Pancreas (tissue), 10 donors: Measurements from ENCODE around the gene TWSG1. TPM values are rescaled to one million over a fixed set of nuclear protein-coding genes. Genes with fewer than 3 reads are reported as not detected.

Experiments
- ATAC-seq, 4 donors: fragments of 200-7000 bp; cut with Tn5 transposase; one replicate each; pipeline versions ENCODE4 v1.8.0 to v1.9.1; 2020; ENCODE audit warnings: mild to moderate bottlenecking in 4 of 4, moderate library complexity in 4 of 4
- DNase-seq, 6 donors: peaks; one replicate each; pipeline ENCODE4 v3.0.0-alpha.2; 2020
- FAIRE-seq: peaks from 2 replicates; lab custom pipeline; 2012; peaks lifted over from hg19 to GRCh38; lab: Jason Lieb, UNC
- H3K27ac ChIP-seq, 4 donors: fragments of 200-600 bp; sonication (generic); 1 replicate in 3 of 4; 2 replicates in 1 of 4; pipeline versions ENCODE4 v1.5.0 to v1.8.0; 2020
- H3K27me3 ChIP-seq, 4 donors: fragments of 200-600 bp; one replicate each; pipeline ENCODE4 v1.8.0; 2021
- H3K36me3 ChIP-seq, 3 donors: fragments of 200-600 bp; sonication (generic) in 1 of 3; one replicate each; pipeline versions ENCODE4 v1.5.0 to v1.8.0; 2020 to 2021
- H3K4me1 ChIP-seq, 3 donors: fragments of 200-600 bp; one replicate each; pipeline ENCODE4 v1.8.0; 2021
- H3K4me3 ChIP-seq, 4 donors: fragments of 200-600 bp; sonication (generic) in 2 of 4; one replicate each; pipeline versions ENCODE4 v1.5.0 to v1.8.0; 2020 to 2021
- H3K9me3 ChIP-seq, 4 donors: fragments of 200-600 bp; one replicate each; pipeline ENCODE4 v1.8.0; 2021
- CTCF ChIP-seq, 4 donors: fragments of 200-600 bp; sonication (generic) in 3 of 4; IDR thresholded peaks; one replicate each; pipeline versions ENCODE4 v1.5.0 to v1.8.0; 2021; ENCODE audit warnings: antibody characterized with exemption in 4 of 4
- WGBS, 2 donors: extraction: QIAGEN DNeasy Blood & Tissue Kit; methylation state at CpG; one replicate each; pipeline ENCODE4 v1.1.7; 2013; 5-methylcytosine and 5-hydroxymethylcytosine counted together
- intact Hi-C, 3 donors: fragments of 100-400 bp; cut with DNase I; formaldehyde crosslinking; loops; one replicate each; pipeline versions ENCODE4 v1.11.1 to v1.14.2; 2022
- polyA plus RNA-seq, 2 donors: library from polyadenylated mRNA; stranded (reverse); fragments of 200-250 nt; gene quantifications; one replicate each; pipeline ENCODE4 v1.2.3, GENCODE V29; 2013
- total RNA-seq, 6 donors: library from RNA; stranded (reverse); fragmentation: NEBNext Ultra II Directional in 4 of 6; extraction: Animal tissue kit (Norgen Biotek cat#: 25700) in 4 of 6; gene quantifications; one replicate each; pipeline versions ENCODE4 v1.2.1 to v1.2.4, GENCODE V29; 2021 to 2023
- donor health status: healthy with polysubstance abuse.
- donor health status: DM: no; HTN: no; CAD: no; lungs with moderate emphysema.
- donor health status: DM: no; HTN: no; CAD: no.
- donor health status: control.
- donor health status: control.
- donor health status: Bipolar disorder and iron deficiency.
- donor health status: DM: yes; HTN: yes; CAD: no.
- donor health status: DM: no; HTN: no; CAD: no.
- donor health status: DM: no; HTN: no; CAD: no.
- donor health status: DM: yes; HTN: yes; CAD: no.

Gene TWSG1
- total and polyA plus RNA-seq, 8 donors, result 2.5 to 13.7 (median 6.1) TPM

- no peak overlapping the region for H3K4me3 ChIP-seq
- no peak for ATAC-seq
- FAIRE-seq, result no peak
These were observed 79.0 kb downstream of the TWSG1 start for GRCh38 chr18:9413576-9413975.

GRCh38 chr18:9416563-9417072, 82.0 kb downstream of the TWSG1 start:
- DNase-seq (no peak), FAIRE-seq (no peak), ATAC-seq (no peak)
- Histone ChIP-seq H3K36me3 (no peaks in the 10 kb centered on the region), H3K9me3 (no peaks in the 10 kb centered on the region), H3K4me1 (no peaks in the 10 kb centered on the region), H3K4me3 (no peak overlapping the region), H3K27me3 (no peaks in the 10 kb centered on the region), H3K27ac (no peak overlapping the region)
- WGBS, 2 donors, result 54 to 59% methylated on average over 6 of the region's 6 CpGs
- no peak for TF ChIP-seq CTCF (IDR thresholded peaks at IDR 0.05)
- intact Hi-C loops, result no loop called here

More at GRCh38 chr18:9413576-9413975, 79.0 kb downstream of the TWSG1 start:
- Histone ChIP-seq H3K36me3 (no peaks in the 10 kb centered on the region), H3K4me1 (no peaks in the 10 kb centered on the region), H3K27me3 (no peaks in the 10 kb centered on the region), H3K27ac (no peak overlapping the region), H3K9me3 (no peaks in the 10 kb centered on the region)
- DNase-seq, result no peak
- intact Hi-C loops, result no loop called here
- 64 to 68% methylated on average over 1 of the region's 1 CpG for WGBS, 2 donors
- TF ChIP-seq CTCF (IDR thresholded peaks at IDR 0.05), result no peak

GRCh38 chr18:9417073-9417851, 82.7 kb downstream of the TWSG1 start:
- peak in 3 of 4 donors; percentile 31 to 57 (median 44) for ATAC-seq
- TF ChIP-seq CTCF (IDR thresholded peaks at IDR 0.05), result no peak
- H3K27ac ChIP-seq, result no peak overlapping the region
- H3K36me3 ChIP-seq, result no peaks in the 10 kb centered on the region
- FAIRE-seq, result no peak
- no peaks in the 10 kb centered on the region for H3K27me3 ChIP-seq
- intact Hi-C loops, result no loop called here
- no peaks in the 10 kb centered on the region for H3K4me1 ChIP-seq
- H3K9me3 ChIP-seq, result no peaks in the 10 kb centered on the region
- DNase-seq, result peak in 2 of 6 donors; percentile 26 to 49
- H3K4me3 ChIP-seq, result no peak overlapping the region
- WGBS, 2 donors, result 50 to 53% methylated on average over 17 to 18 of the region's 18 CpGs

GRCh38 chr18:9418047-9418690, 83.6 kb downstream of the TWSG1 start:
- intact Hi-C loops, result no loop called here
- TF ChIP-seq CTCF (IDR thresholded peaks at IDR 0.05), result no peak
- H3K36me3 ChIP-seq, result no peaks in the 10 kb centered on the region
- no peaks in the 10 kb centered on the region for H3K27me3 ChIP-seq
- H3K4me3 ChIP-seq, result no peak overlapping the region
- no peak for FAIRE-seq
- ATAC-seq, result no peak
- 87 to 93% methylated on average over 6 of the region's 6 CpGs for WGBS, 2 donors
- DNase-seq, result no peak
- no peak overlapping the region for H3K27ac ChIP-seq
- H3K9me3 ChIP-seq, result no peaks in the 10 kb centered on the region
- H3K4me1 ChIP-seq, result no peaks in the 10 kb centered on the region
